Femur (tissue), 1 donor: ENCODE measurements around the gene FANCC.

Source experiments
- DNase-seq: peaks from one replicate; pipeline ENCODE4 v3.0.0-alpha.2; 2017

The FANCC gene

GRCh38 chr9:95095641-95096355 is 221.7 kb downstream of the FANCC start:
- no peak for DNase-seq

GRCh38 chr9:95094002-95094401 is 223.5 kb downstream of the FANCC start:
- DNase-seq, result no peak

DNA sequence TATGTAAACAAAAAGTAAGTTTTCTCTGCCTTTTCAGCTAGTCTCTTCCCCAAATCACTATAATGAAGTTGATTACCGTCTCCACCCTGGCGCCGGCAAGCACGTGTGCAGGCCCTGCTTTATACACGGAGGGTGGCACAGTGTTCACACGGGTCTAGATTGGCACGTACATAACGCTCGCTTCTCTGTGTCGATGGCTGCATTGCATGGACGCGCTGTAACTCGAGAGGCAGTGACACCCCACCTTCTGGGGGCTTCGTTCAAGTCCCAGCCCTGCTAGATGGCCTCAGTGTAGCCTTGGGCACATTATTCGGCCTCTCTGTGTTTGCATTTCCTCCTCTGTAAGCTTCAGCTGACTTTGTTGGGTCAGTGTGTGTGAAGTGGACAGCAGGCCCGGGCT is 223.9 kb downstream of the FANCC start:
- no peak for DNase-seq

- DNase-seq, result peak; percentile 78
Observed at GRCh38 chr9:95092262-95093072, 225.0 kb downstream of the FANCC start.

DNA sequence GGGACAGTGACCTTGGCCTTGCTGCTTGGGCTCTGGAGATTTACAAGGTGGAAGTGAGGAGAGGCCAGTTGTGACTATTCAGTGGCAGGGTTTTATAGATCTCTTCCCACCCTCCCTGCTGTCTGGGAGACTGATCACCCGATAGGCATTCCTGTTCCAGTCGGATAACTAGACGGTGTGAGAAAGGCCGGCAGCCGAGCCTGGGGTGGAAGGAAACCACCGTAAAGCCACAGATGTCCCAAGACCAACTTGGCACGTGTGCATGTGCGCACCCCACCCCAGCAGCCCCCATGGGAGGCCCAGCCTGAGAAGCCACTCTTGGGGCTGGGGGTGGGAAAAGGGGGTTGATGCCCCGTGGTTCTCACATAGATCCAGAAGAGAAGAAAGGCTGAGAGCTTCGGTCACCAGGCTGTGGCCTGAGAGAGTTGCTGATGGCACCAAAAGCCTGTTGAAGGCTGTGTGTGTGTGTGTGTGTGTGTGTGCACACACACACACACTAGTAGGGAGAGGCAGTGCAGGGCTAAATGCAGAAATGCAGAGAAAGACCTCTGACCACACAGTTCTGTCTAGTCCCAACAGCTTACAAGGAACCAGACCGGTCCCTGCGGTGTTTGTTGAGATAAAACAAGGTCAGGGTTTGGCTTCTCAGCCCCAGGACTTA is 225.8 kb downstream of the FANCC start:
- no peak for DNase-seq

DNA sequence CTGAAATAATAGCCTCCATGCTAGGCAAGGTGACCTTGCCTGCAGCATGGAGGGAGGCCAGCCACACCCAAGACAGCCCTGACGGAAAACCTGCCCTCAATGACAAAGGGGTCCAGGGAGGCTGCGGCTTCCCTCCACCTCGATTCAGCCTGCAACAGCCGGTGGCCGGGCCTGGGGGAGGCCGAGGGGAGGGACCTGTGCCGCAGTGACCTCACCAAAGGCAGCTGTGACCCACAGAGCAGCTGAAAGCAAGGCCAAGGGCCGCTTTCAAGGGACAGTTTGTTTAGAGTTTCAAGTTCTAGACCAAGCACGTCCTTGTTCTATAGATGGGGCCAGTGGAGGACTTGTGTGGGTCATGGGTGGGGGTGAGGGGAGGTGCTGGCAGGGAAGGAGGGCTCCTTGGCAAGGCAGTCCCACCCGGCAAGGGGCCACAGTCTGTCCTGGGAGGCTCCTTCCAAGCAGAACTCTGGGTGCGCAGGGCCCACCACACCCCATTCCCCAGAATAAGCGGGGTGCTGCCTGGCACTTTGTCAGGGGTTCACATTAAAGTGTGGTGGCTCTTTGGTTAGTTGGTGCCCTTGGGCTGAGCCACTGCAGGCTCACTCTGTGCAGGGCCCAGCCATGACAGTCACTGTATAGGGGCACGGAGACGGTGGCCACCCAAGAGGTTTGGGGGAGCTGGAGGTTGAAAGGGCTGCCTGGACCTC is 226.5 kb downstream of the FANCC start:
- peak; percentile 68 for DNase-seq

DNA sequence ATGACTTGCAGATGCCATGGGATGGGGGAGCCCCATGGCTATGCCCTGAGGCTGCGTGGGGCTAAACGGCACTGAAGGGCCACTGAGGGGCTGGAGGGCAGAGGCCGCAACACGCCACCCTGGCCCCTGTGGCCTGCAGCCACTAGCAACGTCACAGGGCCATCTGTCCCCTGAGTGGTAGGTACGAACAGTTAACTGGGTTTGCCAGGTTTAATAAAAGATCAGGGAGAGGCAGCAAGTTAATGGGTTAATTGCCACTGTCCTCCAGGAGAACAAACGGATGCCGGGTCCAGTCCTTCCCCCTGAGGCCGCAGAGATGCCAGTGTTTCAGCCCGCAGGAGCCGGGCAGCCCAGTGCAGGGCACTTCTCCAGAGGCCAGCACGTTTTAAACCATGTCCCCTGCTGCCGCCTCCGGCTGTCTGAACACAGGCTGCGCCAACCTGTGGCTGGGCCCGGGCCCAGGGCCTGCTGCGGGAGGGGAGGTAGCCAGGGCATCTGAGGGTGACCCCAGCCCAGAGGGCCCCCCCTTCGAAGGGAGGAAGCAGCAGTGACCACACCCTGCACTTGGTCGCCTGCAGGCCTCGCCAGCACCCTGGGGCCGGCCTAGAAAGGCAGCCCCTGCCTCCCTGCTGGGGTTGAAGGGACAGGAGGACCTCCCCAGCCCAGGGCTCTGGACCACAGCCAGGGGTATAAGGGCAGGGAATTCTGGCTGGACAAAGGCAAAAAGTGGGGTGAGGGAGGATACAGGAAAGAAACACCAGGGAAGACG is 227.3 kb downstream of the FANCC start:
- DNase-seq, result peak; percentile 78

- no peak for DNase-seq
Observed at GRCh38 chr9:95089257-95090022, 228.1 kb downstream of the FANCC start.

DNA sequence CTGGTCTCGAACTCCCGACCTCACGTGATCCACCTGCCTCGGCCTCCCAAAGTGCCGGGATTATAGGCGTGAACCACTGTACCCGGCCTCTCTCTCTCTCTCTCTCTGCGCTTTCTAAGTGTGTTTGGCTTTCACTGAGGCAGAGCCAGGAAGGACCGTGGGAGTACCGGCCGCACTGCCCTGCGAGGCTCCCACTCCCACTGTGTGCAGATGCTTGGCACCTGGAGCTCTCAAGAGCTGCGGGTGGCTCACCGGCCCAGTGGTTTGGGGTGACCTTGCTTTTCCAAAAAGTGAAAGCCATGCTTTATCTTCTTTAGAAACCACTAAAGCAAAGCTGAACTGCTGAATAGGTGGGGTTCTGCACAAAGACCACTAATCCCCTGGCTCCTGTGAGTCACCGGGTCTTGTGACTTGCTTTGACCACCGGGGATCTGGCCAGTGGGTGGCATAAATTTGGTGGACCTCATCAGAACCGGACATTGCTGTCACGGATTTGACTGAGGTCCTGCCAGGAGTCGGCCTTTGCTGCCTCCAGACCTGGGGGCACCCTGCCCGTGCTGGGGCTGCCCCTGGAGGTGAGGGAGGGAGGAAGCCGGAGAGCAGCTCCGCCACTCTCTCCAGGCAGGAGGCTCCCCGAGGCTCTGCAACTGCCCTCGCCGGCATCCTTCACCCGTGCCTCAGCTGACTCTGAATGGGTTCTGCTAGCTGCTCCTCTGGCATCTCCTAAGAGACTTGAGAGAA is 228.9 kb downstream of the FANCC start:
- DNase-seq, result no peak

DNA sequence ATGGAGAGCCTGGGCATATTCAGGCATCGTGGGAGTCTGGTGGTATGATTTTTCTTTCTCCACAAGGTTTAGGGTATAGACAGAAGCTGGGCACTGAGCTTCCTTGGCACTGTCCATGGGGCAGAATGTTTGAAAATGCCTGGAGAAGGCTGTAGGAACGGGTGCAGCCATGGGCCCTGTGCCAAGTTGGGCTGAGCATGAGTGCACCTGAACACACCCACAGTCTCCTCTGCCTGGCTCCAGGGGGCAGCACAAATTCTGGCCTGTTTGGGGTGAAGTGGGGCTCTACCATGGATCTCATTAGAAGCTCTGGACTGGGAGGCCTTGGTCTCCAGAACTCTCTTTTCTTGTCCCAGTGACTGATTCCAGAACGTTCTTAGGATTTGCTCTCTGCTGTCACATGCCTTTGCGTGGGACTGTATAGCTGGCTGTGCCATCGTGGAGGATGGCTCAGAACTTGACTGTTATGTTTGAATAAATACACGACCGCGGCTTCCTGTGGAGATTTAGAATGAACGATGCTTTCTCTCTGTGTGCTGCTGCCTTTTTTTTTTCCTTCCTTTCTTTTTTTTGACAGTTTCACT is 229.8 kb downstream of the FANCC start:
- DNase-seq, result no peak

DNA sequence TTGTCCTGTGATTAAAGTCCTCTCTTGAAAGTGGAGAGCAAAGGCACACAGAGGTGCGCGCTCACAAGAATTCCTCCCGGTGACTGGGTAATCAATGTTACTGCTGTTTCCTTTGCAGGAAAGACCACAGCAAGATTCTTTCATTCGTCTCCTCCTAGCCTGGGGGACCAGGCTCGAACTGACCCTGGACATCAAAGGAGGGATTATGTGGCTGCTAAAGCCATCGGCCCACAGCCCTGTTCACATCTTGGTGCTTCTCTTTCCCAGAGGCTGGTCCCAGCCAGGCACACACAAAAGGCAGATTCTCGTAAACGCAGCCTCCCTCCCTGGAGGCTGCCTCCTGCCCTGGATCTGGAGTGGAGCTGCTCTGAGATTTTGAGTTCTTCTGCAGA is 230.9 kb downstream of the FANCC start:
- no peak for DNase-seq

GRCh38 chr9:95085861-95086563 is 231.5 kb downstream of the FANCC start:
- DNase-seq, result no peak

DNA sequence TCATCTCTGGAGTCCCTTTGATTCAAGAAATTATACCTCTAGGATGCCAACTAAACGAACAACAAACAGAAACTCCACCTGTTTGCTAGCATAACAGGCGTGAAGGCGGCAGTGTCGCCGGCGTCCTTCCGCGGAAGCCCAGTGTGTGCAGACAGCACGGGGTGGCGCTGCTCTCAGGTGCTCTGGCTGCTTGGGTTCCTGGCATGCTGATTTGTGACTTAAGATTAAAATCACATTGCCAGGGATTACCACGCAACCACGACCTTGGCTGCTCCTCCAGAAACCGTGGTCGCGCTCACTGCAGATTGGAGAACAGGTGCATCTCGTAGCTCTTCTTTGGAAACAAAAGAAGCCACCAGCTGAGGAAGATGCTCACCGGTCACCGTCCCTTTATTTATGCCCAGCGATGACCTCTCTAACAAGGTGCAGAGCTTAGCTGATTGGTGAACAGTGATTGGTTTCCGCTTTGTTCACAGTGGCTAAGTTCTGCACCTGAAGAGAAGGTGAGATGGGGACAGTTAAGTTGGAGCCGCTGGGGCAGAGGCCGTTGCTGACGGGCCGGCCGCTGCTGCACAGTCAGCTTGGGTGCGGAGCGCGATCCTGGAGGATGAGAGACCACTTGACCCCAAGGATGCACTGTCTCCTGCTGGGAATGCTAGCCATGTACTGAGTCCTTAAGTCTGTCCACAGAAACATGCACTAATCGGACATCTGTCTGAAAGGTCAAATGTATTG is 232.3 kb downstream of the FANCC start:
- DNase-seq, result no peak

DNA sequence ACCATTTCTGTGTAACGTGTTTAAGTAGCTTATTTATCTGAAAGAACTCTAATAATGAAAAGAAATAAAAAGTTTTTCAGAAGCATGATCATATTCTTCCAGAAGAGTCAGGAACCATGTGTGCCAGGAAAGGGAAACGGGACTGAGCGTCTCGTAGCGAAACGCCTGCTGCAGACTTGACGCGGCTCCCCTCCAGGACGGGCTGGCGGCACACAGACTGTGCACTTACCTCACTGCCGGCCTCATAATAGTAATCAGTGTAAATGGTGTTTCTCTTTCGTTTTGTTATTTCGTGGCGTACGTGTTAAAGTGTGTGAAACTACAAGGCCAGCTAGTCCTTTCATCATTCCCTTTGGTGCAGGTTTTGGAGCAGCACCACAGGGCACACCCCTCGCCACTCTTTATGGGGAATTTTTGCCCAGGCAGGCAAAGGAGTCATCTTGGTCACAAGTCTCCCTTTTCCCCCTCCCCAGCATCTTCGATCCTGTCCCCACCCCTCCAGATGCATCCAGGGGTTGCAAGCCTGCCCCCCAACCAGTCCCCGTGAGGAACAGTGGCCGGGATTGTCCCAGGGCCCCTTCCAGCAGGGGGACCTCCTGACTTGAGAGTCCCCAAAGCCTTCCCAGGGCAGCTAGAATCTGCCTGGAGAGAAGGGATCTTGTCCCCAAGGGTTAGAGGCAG is 233.1 kb downstream of the FANCC start:
- no peak for DNase-seq

- DNase-seq, result no peak
Observed at GRCh38 chr9:95083086-95083768, 234.3 kb downstream of the FANCC start.

DNA sequence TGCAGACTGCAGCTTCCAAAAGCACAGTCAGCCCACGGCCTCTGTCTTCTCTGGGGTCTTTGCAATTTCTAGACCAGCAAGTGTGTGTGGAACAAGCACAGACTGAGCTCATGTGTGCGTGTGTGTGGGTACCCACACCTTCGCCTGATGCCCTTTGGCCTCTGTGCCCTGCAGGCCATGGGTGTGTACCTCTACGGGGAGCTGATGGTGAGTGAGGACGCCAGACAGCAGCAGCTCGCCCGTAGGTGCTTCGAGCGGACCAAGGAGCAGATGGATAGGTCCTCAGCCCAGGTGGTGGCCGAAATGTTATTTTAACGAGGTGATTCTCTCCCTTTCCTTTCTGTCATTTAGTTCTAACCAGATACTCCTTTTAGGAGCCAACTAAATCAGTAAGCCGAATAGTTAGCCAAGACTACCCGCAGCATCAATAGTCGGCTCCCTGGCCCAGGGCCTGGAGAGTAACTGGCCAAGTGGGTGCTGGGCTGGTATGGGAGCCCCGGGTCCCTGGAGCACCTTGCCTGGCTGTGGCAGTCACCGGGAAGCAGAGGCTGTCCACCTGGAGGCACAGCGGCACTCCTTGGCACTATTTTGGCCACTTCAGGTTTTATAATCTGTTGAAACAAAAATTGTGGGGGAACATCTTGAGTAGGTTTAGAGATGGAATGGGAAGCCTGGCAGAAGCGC is 235.0 kb downstream of the FANCC start:
- DNase-seq, result no peak

- no peak for DNase-seq
Observed at GRCh38 chr9:95081998-95082397, 235.5 kb downstream of the FANCC start.
